ENCODE results near the gene RGMA.

DNA sequence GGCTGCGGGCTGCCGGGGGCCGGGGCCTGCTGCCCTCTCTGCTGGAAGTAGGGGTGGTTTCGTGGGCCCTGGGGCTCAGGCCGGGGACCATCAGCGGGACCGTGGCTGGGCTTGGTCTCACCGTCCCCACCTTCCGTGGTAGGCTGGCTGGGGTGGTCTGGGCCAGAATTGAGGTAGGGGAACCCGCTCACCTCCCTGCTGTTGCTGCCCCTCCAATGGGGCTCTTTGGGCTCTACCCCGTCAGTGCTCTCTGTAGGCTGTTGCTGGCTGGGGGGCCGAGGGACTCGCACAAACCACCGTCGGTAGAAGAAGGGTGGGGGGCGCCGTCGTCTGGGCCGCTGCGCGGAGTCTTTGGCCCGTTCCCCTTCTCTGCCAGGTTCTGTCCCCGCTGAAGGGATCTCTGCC lies 23.4 kb downstream of the RGMA start:
- TF ChIP-seq, protein P1, sequence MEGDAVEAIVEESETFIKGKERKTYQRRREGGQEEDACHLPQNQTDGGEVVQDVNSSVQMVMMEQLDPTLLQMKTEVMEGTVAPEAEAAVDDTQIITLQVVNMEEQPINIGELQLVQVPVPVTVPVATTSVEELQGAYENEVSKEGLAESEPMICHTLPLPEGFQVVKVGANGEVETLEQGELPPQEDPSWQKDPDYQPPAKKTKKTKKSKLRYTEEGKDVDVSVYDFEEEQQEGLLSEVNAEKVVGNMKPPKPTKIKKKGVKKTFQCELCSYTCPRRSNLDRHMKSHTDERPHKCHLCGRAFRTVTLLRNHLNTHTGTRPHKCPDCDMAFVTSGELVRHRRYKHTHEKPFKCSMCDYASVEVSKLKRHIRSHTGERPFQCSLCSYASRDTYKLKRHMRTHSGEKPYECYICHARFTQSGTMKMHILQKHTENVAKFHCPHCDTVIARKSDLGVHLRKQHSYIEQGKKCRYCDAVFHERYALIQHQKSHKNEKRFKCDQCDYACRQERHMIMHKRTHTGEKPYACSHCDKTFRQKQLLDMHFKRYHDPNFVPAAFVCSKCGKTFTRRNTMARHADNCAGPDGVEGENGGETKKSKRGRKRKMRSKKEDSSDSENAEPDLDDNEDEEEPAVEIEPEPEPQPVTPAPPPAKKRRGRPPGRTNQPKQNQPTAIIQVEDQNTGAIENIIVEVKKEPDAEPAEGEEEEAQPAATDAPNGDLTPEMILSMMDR (conservative IDR thresholded peaks at IDR 0.05; ENCODE audit: low read depth, low read length): no peak
- TF ChIP-seq EZH2 (IDR thresholded peaks at IDR 0.05; ENCODE audit: low read length, unreplicated experiment): no peak
- no peak for TF ChIP-seq EZH2phosphoT487 (IDR thresholded peaks at IDR 0.05; ENCODE audit: borderline replicate concordance, low read length)

Measured in PC-3 (cell line).